ENCODE results near the gene ZDHHC13.

The ZDHHC13 gene

DNA sequence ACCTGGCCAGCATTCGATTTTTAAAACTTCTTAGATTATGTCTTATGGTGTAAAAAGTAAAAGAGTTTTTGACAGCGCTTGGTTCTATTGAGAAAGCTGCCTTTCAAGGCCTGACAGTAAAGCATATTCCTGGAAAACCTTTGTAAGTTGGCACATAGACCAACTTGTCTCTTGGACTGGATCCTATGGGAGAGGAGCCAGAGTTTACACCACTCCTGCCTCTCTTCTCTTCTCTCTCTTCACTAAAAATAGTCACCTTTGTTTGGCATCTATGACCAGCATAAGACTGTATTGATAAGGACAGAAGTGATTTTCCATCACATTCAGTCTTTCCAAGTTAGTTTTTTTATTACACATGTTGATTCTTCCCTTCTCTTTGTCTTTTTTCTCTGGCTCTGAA lies 51.1 kb downstream of the ZDHHC13 start:
- no peak for DNase-seq (ENCODE audit: low read depth in 2 of 2)

DNA sequence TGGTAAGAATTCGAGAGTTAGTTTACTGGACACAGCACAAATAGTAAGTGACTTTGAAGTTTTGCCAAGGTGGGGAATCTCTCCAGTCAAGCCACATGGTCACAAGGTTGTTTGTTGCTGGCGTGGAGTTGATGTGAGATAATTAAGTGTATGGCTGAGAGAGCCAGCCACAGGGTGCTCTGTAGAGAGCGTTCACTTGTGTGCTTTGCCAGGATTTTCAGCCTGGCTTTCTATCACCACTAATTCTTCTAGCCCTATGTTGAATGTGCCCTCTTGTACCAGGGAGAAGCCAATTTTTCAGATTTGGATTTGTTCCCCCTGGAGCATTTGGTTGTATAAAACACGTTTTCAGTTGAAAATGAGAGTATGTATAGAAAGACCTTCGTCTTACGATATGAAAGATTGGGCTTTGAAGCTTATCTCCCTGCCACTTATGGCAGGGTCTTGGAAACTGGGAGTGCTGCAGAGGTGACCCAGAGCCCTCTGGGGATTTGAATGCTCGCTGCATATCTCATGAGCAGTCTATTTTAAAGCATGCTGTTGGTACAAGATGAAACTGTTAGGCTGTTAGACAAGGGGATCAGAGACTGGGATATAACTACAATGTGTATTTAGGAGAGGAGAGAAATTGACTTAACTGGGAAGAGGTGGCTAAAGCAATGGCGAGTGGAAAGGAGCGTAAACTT lies 56.2 kb downstream of the ZDHHC13 start:
- no peak for DNase-seq (ENCODE audit: low read depth in 2 of 2)

DNA sequence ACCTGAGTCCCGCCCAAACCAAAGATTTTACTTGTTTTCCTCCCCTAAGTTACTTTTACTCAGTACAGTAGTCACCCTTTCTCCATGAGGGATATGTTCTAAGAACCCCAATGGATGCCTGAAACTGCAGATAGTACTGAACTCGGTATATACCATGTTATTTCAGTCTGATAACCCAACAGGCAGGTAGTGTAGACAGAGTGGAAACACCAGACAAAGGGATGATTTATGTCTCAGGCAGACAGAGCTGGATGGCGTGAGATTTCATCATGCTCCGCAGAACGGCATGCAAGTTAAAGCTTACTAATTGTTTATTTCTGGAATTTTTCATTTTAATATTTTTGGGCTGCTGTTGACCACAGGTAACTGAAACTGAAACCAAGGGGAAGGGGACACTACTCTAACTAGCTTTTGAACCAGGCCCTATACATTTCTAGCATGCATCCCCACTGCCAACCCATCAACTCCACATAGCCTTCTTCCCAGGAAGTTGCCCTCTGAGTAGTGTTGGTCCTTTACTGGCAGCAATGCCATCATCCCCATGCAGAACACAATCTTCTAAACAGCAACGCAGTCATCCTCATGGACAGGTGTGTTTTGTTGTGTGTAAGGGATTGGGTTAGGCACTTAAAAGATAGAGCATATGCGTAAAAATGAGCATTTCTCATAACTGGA lies 57.1 kb downstream of the ZDHHC13 start:
- DNase-seq (ENCODE audit: low read depth in 2 of 2), result no peak

DNA sequence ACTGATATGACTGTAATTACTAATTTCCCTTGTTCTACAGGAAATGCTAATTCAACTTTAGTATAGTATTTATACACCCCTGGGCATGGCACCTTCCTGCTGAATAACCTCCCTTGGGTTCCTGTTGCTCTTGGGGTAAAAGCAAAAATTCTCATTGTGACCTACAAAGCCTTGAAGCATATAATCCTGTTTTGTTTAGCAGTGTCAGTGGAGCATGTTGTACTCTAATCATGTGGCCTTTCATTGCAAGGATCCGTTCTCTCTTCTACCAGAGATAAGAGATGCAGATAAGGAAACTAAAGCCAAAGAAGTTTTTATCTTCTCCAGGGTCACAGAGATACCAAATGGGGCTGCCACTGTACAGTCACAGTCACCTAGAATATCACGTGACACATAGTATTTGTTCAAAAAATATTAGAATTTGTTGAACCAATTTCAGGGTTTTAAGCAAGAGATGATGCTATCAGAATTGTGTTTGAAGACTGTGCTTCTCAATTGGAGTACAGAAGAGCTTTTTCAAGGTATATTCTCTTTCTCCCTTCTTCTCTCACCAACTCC lies 59.7 kb downstream of the ZDHHC13 start:
- DNase-seq (ENCODE audit: low read depth in 2 of 2), result no peak

DNA sequence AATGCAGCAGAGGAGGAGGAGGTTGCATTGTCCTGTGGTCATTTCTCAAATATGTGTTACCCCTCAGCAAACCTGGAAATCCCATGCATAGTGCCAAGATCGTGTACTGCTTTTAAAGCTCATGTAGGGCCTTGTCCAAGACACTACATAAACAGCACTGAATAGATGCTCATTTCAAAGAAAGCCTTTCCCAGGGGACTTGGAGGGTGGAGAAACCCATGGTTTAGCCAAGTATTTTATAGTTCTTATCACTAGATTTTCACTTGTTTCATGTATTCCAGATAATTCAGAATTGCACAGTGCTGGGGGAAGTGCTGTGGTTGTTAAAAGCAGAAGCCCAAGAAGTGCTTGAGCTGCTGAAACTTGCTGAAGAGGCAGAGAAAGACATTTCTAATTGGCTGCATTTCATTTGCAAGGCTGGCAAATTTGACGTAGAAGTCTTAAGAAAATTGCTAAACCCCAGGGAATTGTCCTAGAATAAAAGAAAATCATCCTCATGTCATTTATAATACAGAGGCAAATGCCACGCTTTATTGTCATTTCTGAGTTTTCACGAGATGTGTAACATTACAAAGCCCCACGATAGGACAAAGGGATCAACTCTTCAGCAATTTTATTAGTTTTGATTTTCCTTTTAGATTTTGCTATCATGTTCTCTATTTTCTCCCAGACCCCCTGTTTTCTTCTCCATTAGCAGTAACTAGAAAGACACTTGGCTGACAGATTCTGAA lies 64.7 kb downstream of the ZDHHC13 start:
- no peak for DNase-seq (ENCODE audit: low read depth in 2 of 2)

DNA sequence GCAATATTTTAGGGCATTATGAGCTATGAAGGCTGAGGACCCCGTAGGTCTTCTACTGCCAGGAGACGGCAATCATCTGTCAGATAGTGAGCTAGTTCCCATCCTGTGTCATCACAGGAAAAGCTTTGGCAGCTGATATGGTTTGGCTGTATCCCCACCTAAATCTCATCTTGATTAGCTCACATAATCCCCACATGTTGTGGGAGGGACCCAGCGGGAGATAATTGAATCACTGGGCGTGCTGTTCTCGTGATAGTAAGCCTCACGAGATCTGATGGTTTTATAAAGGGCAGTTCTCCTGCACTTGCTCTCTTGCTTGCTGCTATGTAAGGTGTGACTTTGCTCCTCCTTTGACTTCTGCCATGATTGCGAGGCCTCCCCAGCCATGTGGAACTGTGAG lies 66.7 kb downstream of the ZDHHC13 start:
- DNase-seq (ENCODE audit: low read depth in 2 of 2), result no peak

DNA sequence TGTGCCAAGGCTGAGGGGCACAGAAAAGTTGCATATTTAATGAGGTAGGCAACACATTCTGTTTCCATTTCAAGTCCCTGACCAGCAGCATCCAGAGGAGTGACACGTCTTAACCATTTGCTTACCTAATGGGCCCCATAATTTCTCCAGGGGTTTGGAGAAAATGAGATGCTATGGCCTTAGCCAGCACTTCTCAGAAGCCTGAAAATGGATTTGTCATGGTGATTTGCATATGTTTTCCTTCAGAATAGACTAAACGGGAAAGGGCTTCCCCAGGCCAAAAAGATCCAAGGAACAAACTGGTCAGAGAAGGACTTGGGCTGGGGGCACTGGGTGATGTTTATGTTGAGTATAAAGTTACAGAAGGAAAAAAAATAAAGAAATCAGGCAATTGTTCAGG lies 68.1 kb downstream of the ZDHHC13 start:
- DNase-seq (ENCODE audit: low read depth in 2 of 2), result no peak

DNA sequence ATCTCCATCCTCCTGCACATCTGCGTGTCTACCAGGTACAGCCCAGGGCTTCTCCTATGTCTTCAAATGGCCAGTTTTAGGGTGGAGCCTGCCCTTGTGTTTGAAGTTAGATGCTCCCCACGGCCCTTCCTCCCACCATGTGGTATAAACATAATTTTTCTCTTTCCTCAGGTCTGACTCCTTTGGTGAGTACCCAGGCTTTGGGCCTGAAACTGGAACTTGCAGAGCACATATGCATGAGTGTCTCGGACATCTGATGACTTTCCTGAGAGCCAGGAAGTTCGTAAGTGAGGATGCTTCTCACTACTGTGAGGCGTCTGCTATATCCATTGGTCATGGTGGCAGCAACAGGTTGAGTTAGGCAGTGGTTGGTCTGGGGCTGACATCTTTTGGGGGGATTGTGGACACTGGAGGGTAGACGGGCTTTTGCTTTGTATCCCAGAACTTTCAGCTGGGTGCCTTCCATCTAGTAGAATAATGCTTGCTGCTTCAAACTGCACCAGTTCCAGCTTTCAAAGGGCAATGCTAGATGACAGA lies 68.6 kb downstream of the ZDHHC13 start:
- no peak for DNase-seq (ENCODE audit: low read depth in 2 of 2)

DNA sequence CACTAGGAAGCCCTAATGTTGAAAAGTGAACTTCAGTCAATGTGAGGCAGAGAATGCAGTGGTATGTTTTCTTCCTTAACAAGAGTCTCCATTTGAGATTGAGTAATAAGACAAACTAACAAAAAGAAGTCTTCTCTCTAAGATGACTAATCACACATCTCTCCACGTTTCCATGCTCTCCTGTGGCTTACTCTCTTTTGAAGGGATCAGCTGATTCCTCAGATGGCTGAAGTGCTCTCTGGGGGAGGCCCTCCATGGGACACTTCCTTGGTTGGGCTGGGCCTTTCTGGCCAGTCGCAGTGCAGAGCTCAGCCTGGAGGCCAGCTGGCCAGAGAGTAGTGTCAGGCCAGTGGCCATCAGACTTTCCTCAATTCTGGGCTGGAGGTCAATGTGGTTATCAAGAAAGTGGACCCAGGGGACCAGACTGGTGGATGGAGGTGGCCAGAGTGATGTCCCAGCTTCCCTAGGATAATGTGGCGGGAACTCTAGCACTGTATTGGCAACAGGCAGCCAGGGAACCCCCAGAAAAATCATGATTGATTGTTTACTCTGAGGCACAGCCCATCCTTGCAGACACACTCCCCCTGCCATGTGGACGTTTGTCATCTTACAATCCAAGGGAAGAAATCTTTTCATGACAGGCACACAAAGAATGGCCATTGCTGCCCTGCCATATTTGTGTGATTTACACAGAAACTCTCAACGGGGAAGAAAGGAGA lies 70.3 kb downstream of the ZDHHC13 start:
- no peak for DNase-seq (ENCODE audit: low read depth in 2 of 2)

DNA sequence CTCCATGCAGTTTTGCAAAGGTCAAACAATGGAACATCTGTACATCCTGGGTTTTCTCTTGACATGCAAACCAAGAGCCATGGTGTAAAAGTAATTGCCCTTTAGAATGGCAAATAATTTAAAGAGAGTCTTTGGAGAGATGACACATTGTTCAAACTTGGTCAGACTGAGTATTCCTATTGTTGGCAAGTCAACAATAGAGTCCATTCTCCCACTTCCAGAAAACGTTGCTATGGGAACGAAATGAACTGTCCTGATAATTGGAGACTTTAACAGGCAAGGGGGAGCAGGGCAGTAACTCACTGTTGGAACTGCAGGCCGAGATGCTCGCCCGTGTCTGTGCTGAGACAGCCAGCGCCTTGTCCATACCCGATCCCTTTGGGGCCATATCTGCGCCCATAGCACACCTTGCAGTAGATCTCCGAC lies 70.9 kb downstream of the ZDHHC13 start:
- no peak for DNase-seq (ENCODE audit: low read depth in 2 of 2)

DNA sequence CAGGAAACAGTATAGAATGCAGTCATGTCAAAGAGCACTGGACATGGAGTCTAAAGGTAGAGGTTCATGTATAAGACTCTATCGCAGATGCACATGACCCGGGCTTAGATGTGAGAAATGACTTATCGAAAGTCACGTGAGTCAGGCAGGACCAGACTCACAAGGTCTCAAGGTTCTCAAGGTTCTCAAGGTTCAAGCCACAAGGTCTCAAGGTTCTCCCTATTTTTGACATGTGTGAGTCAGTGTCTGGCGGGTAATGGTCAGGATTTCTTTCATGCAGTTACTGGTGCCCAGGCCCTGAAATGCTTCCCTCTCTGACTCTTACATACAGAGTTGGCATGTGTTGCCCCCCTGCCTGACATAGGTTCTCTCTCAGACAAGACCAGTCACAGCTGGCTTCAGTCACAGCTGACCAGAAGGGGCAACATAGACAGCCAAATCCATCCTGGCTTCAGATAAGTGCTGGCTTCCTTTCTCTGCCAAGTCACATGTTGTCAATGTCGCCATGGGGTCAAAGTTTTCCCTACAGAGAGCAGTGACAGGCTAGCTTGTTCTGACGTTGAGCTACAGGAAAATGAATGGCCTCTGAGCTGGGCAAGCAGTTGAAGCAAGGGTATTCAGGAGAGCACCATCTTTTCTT lies 74.7 kb downstream of the ZDHHC13 start:
- DNase-seq (ENCODE audit: low read depth in 2 of 2), result no peak

DNA sequence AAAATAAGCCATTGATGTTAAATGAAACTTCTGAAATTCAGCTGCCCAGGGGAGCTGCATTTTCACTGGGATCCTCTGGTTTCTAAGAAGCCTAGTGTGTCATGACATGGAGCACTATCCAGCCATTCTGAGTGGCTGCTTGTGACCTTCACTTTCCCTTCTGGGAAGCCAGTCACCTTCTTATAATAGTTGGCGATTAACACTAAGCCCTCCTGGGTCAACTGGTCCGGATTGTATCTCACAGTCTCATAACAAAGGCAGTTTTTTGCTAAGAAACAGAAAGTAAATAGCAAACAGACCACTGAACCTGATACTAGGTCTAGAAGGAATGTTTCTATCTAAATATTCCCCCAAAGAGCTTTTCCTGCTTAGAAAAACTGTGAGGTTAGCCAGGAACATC lies 76.9 kb downstream of the ZDHHC13 start:
- no peak for DNase-seq (ENCODE audit: low read depth in 2 of 2)

DNA sequence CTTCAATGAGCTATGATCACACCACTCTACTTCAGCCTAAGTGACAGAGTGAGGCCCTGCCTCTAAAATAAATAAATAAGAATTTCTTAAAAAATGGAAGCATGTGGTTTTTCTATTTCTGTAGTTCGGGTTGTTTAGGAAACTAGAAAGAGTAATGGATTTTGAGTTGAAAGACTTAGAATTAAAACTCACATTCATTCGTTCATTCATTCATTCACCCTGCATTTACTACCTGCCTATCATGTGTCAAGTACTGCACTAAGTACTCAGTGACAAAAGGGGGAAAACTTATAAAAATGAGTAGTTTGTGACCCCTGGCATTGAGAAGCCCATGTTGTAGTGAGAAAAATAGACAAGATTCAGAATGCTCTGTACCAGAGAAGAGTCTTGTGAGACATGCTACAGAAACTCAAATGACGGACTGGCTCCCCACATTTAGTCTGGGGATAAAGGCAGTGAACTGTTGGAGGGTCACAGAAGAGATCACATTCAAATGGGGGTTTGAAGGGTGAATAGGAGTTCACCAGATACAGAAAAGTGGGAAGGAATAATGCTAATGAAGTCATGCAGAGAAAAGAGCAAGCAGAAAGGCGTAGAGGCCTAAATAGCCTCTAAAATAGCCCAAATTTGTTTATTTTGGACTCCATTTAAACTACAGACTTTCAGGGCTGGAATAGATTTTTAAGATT lies 77.8 kb downstream of the ZDHHC13 start:
- DNase-seq (ENCODE audit: low read depth in 2 of 2), result no peak

DNA sequence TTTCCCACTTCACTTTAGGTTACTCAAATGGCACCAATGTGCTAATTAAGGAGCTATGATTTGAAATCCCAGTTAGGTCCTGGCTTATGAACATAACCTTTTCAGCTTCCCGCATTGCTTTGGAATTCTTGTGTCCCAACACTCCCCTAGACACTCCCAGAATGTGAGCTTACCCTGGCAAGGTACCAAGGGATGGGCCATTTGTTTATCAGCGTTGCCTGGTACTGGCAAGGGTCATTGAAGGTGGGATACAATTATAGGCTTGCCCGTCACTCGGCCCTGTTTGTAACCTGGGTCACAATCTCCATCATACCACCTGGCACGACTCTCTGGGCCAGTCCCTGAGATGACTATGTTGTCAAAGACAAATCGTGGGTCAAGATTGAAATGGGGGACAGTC lies 79.5 kb downstream of the ZDHHC13 start:
- no peak for DNase-seq (ENCODE audit: low read depth in 2 of 2)

DNA sequence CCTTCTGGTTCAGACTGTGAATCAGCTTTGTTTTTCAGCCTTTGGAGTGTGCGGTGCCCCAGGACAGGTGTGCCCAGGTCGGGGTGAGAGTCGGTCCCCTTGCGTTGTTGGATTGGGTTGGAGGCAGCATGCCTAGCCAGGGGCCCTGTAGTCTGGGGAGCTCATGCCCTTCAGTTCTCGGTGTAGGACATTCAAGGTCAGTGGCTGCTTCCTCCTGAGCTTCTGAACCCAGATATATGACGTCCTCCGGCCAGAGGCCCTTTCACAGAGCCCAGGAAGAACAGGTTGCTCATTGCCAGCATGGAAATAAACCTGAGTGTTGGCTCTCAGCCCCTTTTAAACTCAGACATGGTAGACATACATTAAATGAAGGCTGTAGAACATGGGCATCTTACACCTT lies 82.1 kb downstream of the ZDHHC13 start:
- no peak for DNase-seq (ENCODE audit: low read depth in 2 of 2)

DNA sequence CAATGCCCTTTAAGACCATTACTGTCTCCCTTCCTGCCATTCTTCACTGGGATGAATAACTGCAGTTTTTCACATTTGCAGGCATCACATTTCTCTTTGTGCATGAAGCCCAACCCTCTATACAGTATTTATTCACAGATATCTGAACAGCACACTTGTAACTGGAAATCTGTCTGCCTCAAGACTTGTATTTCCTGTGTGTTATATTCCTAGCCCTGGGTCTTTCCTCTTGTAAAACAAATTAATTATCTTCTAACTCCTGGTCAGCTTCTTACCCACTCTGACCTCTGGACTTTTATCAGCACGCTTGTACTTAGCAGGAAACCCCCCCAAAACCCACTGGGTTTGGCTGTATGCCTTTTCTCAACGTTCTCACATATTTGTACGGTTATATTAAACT lies 82.8 kb downstream of the ZDHHC13 start:
- no peak for DNase-seq (ENCODE audit: low read depth in 2 of 2)

DNA sequence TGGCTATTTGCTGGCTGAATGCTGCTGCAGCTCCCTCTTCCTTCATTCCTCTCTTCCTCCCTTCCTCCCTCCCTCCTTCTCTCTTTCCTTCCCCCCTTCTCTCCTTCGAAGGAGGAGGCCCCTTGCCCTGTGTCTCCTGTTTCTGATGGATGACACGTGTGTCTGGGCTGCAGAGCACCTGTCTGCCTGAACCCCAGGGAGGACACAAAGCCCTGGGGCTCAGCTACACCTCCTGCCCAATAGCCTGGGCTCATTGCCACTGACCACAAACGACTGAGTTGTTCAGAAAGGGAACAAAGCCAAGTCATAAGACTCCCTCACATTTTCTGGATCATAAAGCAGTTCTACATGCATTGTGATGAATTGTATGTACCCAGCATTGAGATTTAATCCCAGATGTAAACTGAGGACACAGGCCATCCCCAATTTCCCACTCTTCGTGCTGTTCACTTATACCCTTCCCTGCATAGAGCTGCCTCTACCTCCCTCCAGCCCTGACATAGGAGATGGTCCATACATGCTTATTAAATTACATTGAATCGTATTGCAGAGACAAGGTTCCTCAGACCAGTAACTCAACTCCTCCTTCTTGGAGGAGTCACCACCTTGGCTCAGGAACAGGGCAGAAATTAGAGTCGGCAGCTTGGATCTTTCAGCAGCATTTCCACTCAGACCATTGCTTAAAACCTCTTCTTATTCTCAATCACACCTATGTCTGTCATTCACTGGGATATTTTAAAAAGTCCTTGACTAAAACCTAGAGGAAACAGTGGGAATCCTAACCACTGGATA lies 83.6 kb downstream of the ZDHHC13 start:
- DNase-seq (ENCODE audit: low read depth in 2 of 2), result no peak

DNA sequence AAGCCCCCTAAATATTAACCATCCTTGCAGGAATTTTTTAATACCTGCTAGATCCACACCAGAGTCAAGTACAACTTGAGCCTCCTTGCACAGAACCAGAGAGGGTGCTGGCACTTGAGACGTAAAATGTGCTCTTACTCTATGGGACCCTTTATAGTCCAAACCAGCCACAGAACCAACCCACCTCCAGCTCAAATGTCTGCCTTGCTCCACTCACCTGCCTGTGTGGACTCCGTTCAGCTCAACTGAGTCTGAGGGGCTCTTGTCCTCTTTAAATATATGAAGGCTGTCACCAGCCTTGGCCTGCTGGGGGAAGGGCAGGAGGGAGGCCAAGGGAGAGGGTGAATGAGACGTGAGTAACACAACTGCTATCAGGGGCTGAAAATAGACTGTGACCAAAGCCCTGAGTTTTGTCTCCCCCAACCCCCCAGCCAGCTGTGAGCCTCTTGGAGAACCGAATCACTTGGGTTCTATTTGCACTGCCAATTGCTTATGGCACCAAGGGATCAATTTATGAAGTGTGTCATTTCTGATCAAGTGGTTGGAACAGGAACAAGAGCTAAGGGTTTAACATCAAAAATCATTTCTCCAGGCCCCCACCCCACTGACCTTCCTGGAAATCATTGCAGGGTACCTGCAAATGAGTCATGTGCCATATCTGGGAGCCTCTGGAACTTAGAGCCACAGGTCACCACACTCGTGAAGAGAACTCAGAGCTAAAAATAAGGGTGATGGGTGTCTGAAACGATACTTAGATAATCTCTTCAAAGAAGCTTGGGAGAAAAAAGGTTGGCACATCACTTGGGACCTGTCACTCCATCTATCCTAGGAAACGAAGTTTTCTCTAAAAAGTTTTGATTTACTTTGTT lies 85.0 kb downstream of the ZDHHC13 start, which contains the start of gene CSRP3:
TSS of gene CSRP3 (minus strand) at position 247 of the 869 bp plus-strand sequence. CDS start 9,535 bp downstream, outside the sequence.
- no peak for DNase-seq (ENCODE audit: low read depth in 2 of 2)

DNA sequence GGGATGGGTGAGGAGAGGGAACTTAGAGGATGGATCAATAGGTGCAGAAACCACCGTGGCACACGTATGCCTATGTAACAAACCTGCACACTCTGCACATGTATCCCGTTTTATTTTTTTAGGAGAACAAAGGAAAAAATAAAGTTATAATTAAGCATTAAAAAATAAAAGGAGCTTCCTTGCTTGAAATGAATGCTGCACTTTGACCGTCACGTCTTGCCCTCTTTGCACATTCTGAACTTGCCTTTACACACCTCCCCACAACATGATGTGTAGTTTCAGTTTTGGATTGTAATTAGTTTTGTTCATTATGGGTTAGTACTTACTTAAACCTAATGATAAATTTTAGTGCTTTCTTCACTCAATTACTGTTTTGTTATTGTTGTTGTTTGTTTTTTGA lies 87.9 kb downstream of the ZDHHC13 start:
- DNase-seq (ENCODE audit: low read depth in 2 of 2), result no peak
